Left forelimb (tissue), 1 donor: ENCODE results near the gene PAXIP1.
"Not testable (repeated sequence)": the region's sequence is repeated elsewhere in the genome, so short reads cannot be mapped to it uniquely, and the experiment has no call there.

Source experiments
- DNase-seq: peaks from one replicate; pipeline ENCODE4 v3.0.0-alpha.2; 2018; ENCODE audit warnings: low spot score

The PAXIP1 gene

GRCh38 chr7:154934353-154934952 lies 68.5 kb downstream of the PAXIP1 start:
- not testable (repeated sequence) for DNase-seq

- no peak for DNase-seq
Measured at GRCh38 chr7:154931906-154932305, 71.0 kb downstream of the PAXIP1 start.

DNA sequence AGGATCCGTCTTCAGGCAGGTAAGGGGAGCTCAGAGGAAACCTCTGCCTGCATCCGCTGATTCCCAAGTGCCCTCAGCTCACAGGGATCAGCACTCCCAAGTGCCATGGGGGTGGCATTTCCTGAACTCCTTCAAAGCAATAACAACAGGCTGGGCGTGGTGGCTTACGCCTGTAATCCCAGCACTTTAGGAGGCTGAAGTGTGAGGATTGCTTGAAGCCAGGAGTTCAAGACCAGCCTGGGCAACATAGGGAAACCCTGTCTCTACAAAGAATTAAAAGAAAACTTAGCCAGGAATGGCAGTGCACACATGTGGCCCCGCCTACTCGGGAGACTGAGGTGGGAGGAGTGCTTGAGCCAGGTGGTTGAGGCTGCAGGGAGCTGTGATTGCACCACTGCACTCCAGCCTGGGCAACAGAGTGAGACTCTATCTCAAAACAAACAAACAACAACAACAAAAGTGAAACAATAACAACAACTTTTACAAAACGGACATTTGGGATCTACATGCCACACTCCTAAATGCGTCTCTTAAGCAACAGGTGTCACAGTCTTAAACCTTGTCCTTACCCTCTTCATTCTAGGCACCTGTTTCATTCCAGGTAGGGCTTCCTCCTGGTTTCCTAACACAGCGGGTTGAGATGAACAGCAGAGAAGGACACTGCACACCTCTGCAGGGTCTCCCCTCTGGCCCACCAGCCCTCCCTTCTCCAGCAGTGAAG lies 73.8 kb downstream of the PAXIP1 start:
- no peak for DNase-seq

- no peak for DNase-seq
Measured at GRCh38 chr7:154928136-154929005, 74.6 kb downstream of the PAXIP1 start.

GRCh38 chr7:154927624-154928125 lies 75.2 kb downstream of the PAXIP1 start:
- no peak for DNase-seq

DNA sequence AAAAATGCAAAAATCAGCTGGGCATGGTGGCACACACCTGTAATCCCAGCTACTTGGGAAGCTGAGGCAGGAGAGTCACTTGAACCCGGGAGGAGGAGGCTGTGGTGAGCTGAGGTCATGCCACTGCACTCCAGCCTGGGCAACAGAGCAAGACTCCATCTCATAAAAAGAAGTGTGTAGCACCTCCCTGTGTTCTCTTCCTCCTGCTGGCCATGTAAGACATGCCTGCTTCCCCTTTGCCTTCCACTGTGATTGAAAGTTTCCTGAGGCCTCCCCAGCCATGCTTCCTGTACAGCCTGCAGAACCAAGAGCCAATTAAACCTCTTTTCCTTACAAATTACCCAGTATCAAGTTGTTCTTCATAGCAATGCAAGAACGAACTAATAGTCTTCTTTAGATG lies 80.5 kb downstream of the PAXIP1 start:
- DNase-seq, result not testable (repeated sequence)

GRCh38 chr7:154919344-154920225 lies 83.3 kb downstream of the PAXIP1 start:
- no peak for DNase-seq

GRCh38 chr7:154918741-154919140 lies 84.2 kb downstream of the PAXIP1 start:
- DNase-seq, result no peak

DNA sequence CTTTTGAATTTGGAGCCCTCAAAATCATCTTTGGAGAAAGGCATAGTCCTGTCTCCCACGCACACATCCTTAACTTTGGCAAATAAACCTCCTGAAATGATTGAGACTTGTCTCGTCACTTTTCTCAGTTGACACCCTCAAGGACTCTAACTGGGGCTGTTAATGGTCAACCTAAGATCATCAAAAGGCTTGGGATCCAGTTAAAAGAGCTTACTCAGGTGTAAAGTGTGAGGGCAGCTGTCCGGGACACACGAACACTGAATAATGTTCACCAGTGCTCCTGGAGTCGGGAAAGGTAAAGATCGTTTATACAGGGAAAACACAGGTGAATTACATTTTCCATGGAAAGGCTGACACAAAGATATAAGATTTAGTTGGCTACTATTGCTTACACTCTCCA lies 84.7 kb downstream of the PAXIP1 start:
- no peak for DNase-seq

- no peak for DNase-seq
Measured at GRCh38 chr7:154917808-154918160, 85.1 kb downstream of the PAXIP1 start.

- no peak for DNase-seq
Measured at GRCh38 chr7:154916856-154917807, 85.8 kb downstream of the PAXIP1 start.

- no peak for DNase-seq
Measured at GRCh38 chr7:154916381-154916780, 86.5 kb downstream of the PAXIP1 start.

GRCh38 chr7:154915600-154915999 lies 87.3 kb downstream of the PAXIP1 start:
- DNase-seq, result no peak

- DNase-seq, result no peak
Measured at GRCh38 chr7:154914996-154915380, 87.9 kb downstream of the PAXIP1 start.

DNA sequence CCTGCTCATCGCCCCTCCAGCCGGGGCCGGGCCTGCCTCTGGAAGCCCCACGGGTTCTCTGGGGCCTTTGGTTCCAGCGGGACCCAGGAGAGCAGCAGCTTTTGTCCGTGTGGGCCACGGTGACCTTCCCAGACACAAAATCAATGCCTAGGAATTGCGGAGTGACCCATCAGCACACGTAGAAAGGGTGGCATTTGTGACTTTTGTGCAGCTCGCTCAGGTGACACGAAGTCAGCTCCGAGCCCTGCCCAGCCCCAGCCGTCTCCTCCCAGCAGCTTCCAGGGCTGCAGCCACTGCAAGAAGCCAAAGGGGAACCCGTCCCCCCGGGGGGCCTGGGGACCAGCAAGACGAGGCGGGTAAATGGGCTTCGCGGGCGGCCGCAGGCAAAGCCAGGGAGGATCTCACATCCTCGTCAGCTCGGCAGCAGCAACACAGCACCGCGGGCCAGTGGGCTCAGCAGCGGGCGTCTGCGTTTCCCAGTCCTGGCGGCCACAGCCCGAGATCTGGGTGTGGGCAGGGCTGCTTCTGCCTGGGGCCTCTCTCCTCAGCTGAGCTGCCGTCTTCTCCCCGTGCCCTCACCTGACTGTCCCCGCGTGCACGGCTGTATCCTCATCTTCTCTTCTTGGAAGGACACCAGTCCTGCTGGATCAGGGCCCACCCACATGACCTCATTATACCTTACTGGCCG lies 88.5 kb downstream of the PAXIP1 start:
- no peak for DNase-seq

DNA sequence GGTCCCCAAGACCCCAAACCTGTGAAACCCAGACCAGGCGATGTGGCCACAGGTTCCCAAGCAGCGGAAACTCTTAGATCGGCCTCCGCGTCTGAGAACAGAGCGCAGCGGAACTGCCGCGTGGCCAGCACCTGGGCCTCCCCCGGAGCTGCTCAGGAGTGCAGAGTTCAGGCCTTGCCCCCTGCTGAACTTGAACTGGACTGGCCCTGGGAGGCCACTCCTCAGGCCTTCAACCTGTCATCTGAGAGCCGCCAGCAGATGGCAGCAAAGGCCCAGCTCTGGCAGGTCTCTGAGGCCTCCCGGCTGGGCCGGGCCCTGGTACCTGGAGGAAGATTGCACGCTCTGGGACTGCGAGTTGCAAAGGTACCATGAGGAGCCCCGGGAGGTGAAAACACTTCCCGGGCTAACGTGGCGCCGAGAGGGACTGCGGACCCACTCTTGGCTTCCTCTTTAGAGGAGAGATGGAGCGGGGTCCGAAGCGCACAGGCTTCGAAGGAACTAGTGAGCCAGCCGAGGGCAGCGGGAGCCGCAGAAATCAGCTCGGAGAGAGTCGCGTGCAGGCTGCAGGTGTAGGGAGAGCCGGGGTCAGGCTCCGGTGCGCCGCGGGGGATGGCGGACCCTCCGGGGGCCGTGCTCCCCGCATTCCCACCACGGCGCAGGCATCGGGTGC lies 89.2 kb downstream of the PAXIP1 start:
- peak; percentile 86 for DNase-seq

GRCh38 chr7:154912871-154913637 lies 89.9 kb downstream of the PAXIP1 start:
- no peak for DNase-seq

DNA sequence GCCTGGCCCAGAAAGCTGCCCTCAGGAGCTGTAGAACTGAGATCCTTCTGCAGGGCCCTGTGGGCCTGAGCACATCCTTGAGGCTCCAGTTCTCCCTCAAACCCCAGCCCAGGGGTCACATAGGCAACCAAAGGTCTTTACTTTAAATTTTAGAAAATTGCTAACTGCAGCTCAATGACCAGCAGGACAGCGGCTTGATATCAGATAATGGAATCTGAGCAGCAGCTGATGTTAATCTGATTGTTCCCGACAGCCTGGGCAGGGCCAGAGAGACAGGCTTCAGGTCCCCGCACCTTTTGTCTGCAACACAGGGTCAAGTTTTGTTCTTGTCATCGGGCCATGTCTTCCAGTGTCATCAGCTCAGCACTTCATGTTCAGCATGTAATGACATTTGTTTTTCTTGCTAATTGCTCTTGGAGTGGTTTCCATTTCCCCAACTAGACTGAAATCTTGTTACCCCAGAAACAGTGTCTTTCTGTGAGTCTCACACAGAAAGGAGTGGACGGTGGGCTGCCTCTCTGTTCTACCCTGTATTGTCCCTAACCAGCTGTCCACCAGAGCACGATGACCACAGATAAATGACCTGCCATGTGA lies 91.0 kb downstream of the PAXIP1 start:
- DNase-seq, result no peak
